Fibroblast of peridontal ligament (primary cell): ENCODE data around the gene EARS2.

Source experiments
- DNase-seq: peaks from one replicate; pipeline ENCODE4 v3.0.0-alpha.2; 2010; ENCODE audit errors: extremely low read depth

EARS2 gene

GRCh38 chr16:23482778-23483177, 74.4 kb downstream of the EARS2 start:
- DNase-seq = no peak

- DNase-seq = no peak
These were observed 76.9 kb downstream of the EARS2 start for GRCh38 chr16:23480257-23480656.

GRCh38 chr16:23479138-23479537, 78.0 kb downstream of the EARS2 start:
- no peak for DNase-seq

- DNase-seq = no peak
These were observed 78.6 kb downstream of the EARS2 start for GRCh38 chr16:23478566-23478965.

GRCh38 chr16:23476289-23476688, 80.9 kb downstream of the EARS2 start:
- DNase-seq = no peak
